RWPE1 (cell line): ENCODE measurements around the gene MCM3.

Source experiments
- CTCF ChIA-PET: fragments of 350-600 bp; sonication (Branson Sonifier 250); formaldehyde crosslinking; extraction: SDS; loops from one replicate; lab custom pipeline; 2021; lab: Yijun Ruan, JAX
- POLR2A ChIA-PET: fragments of 400-600 bp; formaldehyde crosslinking; extraction: SDS; loops from one replicate; lab custom pipeline; 2020; ENCODE audit warnings: antibody characterized with exemption; ENCODE audit not compliant: low non-redundant PET; lab: Yijun Ruan, JAX
- DNase-seq: peaks from one replicate; pipeline ENCODE4 v3.0.0; 2012; ENCODE audit warnings: low spot score
- H3K27ac ChIP-seq: fragments of 450-650 bp; 2 replicates; pipeline ENCODE4 v1.5.1; 2017
- TF ChIP-seq, protein P1 (sequence below): fragments of 450-650 bp; conservative IDR thresholded peaks from 2 replicates; pipeline ENCODE4 v1.5.1; 2017; ENCODE audit warnings: low read depth, mild to moderate bottlenecking

MCM3 gene

GRCh38 chr6:52326540-52327364, 42.2 kb upstream of the MCM3 start:
- POLR2A ChIA-PET = no interaction called here
- no peak for DNase-seq
- CTCF ChIA-PET = interaction anchor here (0.6 kb wide), 1 partner anchor 273 kb away, joined by 3 read pairs; no protein-coding TSS in a partner anchor

DNA sequence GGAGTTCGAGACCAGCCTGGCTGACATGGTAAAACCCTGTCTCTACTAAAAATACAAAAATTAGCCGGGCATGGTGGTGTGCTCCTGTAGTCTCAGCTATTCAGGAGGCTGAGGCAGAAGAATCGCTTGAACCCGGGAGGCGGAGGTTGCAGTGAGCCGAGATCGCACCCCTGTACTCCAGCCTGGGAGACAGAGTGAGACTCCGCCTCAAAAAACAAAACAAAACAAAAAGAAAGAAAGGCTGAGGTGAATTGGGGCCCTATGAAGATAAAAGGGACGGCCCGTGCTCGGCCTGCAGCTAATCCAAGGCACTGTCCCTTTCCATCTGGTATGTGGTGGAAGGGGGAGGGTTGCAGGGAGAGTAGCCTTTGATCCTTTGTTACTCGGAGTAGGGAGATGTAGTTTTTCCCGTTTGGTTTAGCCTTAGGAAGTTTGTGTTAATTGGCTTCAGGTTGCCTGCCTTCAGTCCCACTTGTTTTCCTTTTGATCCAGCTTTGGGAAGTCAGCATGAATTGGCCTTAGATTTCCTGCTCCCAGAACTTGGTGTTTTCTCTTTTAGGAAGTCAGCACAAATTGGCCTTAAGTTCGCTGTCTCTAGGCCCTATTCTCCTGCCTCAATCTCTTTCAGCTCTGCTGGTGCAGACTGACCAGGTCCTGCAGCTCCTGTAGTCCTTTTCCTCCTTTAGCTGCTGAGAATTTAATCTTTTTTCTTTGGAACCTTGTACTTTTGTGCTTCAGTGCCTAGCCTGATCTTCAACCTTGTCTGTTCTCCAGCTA, 41.3 kb upstream of the MCM3 start:
- no peak for DNase-seq
- CTCF ChIA-PET = no interaction called here
- TF ChIP-seq, protein P1, sequence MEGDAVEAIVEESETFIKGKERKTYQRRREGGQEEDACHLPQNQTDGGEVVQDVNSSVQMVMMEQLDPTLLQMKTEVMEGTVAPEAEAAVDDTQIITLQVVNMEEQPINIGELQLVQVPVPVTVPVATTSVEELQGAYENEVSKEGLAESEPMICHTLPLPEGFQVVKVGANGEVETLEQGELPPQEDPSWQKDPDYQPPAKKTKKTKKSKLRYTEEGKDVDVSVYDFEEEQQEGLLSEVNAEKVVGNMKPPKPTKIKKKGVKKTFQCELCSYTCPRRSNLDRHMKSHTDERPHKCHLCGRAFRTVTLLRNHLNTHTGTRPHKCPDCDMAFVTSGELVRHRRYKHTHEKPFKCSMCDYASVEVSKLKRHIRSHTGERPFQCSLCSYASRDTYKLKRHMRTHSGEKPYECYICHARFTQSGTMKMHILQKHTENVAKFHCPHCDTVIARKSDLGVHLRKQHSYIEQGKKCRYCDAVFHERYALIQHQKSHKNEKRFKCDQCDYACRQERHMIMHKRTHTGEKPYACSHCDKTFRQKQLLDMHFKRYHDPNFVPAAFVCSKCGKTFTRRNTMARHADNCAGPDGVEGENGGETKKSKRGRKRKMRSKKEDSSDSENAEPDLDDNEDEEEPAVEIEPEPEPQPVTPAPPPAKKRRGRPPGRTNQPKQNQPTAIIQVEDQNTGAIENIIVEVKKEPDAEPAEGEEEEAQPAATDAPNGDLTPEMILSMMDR = no peak
- POLR2A ChIA-PET = no interaction called here
- H3K27ac ChIP-seq = no peak overlapping the region

More at GRCh38 chr6:52326540-52327364, 42.2 kb upstream of the MCM3 start:
- no peak overlapping the region for H3K27ac ChIP-seq
- TF ChIP-seq, protein P1 = no peak

GRCh38 chr6:52324189-52324588, 39.6 kb upstream of the MCM3 start:
- TF ChIP-seq, protein P1 = no peak
- no peak for DNase-seq
- ChIA-PET POLR2A (no interaction called here), CTCF (interaction anchor here (0.6 kb wide), 1 partner anchor 334 kb away, joined by 4 read pairs; no protein-coding TSS in a partner anchor)
- H3K27ac ChIP-seq = no peak overlapping the region

- ChIA-PET POLR2A (no interaction called here), CTCF (no interaction called here)
- TF ChIP-seq, protein P1 = no peak
- H3K27ac ChIP-seq = no peak overlapping the region
- DNase-seq = peak; percentile 35
Observed at GRCh38 chr6:52317841-52318581, 33.5 kb upstream of the MCM3 start.

- ChIA-PET CTCF (interaction anchor here (1.2 kb wide), 1 partner anchor 73 kb away, joined by 5 read pairs; no protein-coding TSS in a partner anchor), POLR2A (no interaction called here)
- TF ChIP-seq, protein P1 = no peak
- no peak for DNase-seq
- no peak overlapping the region for H3K27ac ChIP-seq
Observed at GRCh38 chr6:52317211-52317610, 32.7 kb upstream of the MCM3 start.

GRCh38 chr6:52314752-52315151, 30.2 kb upstream of the MCM3 start:
- H3K27ac ChIP-seq = no peak overlapping the region
- DNase-seq = no peak
- ChIA-PET CTCF (no interaction called here), POLR2A (no interaction called here)
- TF ChIP-seq, protein P1 = no peak
